Fibroblast of the aortic adventitia (primary cell): Measurements from ENCODE around the gene WASF3. TPM values are rescaled to one million over a fixed set of nuclear protein-coding genes. Genes with fewer than 3 reads are reported as not detected.

Experiments used
- DNase-seq: peaks from one replicate; pipeline ENCODE4 v3.0.0-alpha.2; 2010; ENCODE audit warnings: low read depth
- H3K4me3 ChIP-seq: 2 replicates; pipeline ENCODE4 v1.5.1; 2011; ENCODE audit warnings: low read depth, mild to moderate bottlenecking, control low read depth, low read length, moderate library complexity
- CTCF ChIP-seq: IDR thresholded peaks from 2 replicates; pipeline ENCODE4 v1.5.1; 2011; ENCODE audit warnings: mild to moderate bottlenecking, low read length, control low read depth, inconsistent platforms; ENCODE audit not compliant: insufficient read depth
- total RNA-seq: library from RNA; depleted of rRNA; stranded (reverse); fragments of >200 nt; gene quantifications from 2 replicates; pipeline ENCODE4 v1.2.3, GENCODE V29; 2012; ENCODE audit warnings: low replicate concordance

The WASF3 gene
- total RNA-seq, 1 donor = 13.5 TPM

DNA sequence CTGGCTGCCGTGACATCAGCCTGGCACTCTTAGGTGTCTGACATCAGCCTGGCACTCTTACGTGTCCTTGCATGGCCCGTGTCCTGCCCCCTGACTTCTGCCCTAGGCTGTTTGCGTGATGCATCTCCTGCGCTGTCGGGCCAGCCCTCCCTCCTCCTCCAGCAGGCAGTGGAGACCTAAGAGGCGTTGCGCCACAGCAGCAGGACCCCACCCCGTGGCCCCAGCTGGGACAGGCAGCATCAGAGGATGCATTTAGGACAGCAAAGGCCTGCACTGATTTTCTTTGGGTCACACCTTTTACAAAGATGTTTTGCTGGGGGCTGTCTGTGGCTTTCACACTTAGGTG is 137.8 kb downstream of the WASF3 start:
- DNase-seq = no peak
- TF ChIP-seq CTCF = no peak
- no peak overlapping the region for H3K4me3 ChIP-seq

- no peak for TF ChIP-seq CTCF
- no peak overlapping the region for H3K4me3 ChIP-seq
- no peak for DNase-seq
Observed at GRCh38 chr13:26695891-26696311, 138.4 kb downstream of the WASF3 start.

DNA sequence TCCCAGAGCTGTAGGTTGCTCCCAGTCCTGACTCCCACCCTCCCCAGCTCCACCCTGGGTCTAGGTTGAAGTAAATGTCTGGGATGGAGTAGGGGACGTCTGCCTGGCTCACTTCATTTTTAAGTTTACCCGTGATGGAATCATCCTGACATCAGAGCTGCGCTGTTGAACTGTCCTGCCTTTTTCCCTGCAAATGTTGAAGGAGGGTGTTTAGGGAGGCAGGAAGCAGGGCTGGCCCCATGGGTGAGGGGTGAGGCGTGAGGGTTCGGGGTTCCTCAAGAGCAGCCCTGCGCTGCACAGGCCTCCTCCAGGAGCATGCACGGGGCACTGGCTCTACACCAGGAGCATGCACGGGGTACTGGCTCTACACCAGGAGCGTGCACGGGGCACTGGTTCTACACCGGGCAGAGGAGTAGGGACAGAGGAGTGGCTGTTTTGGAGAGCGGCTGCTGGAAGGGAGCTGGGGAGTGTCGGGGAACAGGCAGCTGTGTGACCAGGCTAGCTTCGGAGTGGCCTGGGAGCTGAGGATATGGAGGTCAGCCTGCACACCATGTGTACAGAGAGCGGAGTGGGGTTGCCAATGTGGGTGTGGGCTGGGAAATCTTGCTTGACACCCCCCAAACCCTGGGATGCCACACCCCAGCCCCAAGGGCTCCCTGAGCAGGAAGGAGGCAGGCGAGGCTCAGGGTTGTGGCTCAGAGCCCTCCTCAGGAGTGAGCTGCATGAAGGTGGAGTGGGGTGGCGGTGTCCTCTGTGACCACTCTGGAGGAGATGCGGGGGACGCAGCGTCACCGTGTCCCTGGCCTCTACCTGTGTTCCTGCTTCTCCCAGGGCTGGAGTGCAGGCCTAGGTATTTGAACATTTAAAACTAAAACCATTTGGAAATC is 139.8 kb downstream of the WASF3 start:
- H3K4me3 ChIP-seq = no peak overlapping the region
- no peak for DNase-seq
- no peak for TF ChIP-seq CTCF

- peak; percentile 94 for TF ChIP-seq CTCF
- peak; percentile 91 for DNase-seq
- H3K4me3 ChIP-seq = peak overlapping the region; percentile 42
Observed at GRCh38 chr13:26698392-26699196, 141.1 kb downstream of the WASF3 start.

DNA sequence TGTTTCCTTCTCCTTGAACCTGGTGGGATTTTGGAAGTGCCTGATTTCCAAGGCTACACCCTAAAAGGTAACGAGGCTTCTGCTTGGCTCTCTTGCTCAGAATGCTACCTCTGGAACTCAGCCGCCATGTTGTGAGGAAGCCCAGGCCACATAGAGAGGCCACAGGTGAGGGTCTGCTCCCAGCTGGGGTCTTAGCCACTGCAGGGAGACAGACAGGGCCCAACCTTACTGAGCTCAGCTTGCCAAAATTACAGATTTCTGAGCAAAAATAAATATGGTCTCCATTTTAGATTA is 141.7 kb downstream of the WASF3 start:
- TF ChIP-seq CTCF = no peak
- H3K4me3 ChIP-seq = no peak overlapping the region
- no peak for DNase-seq

- DNase-seq = no peak
Observed at GRCh38 chr13:26705536-26705935, 148.1 kb downstream of the WASF3 start.

More at GRCh38 chr13:26705536-26705935, 148.1 kb downstream of the WASF3 start:
- H3K4me3 ChIP-seq = no peak overlapping the region
- TF ChIP-seq CTCF = no peak
